CD4-positive, alpha-beta T cell treated with Interleukin-12 subunit alpha and Interleukin-12 subunit beta, for 1 hour (primary cell): ENCODE measurements around the gene ERICH2.
"Not testable (repeated sequence)": the region's sequence is repeated elsewhere in the genome, so short reads cannot be mapped to it uniquely, and the experiment has no call there.

Source experiments
- DNase-seq: peaks from one replicate; pipeline ENCODE4 v3.0.0-alpha.2; 2020

Gene ERICH2, protein sequence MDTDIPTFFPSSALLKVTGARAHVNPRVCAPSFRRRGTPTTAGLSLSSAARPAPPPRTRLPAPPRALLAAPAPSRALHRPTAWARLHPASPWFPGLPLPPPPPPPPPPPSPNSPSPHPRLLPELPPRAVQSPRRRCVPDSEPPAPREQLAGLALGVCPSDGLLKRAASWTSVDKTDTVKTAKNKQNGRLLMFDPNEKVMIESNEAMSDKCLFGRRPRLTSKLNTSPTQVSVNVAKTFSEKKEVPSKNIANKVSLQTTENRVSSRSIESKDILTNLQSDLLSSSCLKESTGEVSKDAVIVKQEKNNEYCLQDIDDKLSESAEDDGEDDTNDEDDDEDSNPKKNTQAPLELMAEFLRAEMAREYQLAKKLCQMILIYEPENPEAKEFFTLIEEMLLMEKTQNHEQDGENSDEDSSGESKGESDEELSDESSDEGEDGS

DNA sequence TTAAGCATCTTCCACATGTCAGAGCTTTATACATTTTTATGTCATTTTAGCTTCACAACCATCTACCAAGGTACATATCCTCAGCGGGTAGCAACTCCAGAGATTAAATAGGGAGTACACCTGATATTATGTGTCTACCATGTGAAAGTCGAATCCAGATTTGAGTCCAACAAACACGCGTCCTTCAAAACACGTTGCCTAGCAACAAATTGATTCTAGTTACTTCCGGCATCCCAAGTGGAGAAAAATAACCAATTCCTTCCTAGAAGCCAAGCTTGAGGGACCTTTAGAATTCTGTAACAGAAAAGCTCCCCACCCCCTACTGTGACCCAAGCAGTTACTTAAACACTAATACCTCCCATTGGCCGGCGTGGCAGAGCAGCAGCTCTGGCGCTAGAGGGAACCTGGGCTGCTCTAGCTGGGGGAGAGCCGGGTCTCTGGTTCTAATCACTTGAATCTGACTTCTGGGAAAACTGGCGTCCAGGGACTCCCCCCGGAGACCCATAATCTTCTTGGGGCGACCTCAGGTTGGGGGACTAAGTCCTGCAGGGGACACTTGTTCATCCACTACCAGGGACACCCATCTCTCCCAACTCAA, at the start of gene ERICH2:
Gene ERICH2 (plus strand): TSS at position 371 of the 598 bp plus-strand sequence. CDS start 304 bp downstream, outside the sequence.
- DNase-seq = peak; percentile 40

DNA sequence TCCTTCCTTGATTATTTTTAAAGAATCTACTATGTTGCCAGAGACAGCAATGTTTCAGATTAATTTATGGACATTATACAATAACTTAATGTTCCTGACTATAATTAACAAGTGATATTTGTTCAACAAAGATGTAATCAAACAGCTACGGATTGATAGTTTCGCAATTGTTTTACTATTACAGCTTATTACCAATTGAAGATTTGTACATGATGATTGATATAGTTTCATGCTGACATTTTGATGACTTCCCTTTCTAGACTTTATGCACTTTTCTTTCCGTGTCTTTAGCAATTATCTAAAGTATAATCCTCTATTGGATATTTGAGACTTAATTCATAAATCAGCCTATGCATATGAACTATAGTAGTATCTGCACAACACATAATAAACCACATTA, 48.5 kb upstream of the ERICH2 start:
- DNase-seq = no peak

DNA sequence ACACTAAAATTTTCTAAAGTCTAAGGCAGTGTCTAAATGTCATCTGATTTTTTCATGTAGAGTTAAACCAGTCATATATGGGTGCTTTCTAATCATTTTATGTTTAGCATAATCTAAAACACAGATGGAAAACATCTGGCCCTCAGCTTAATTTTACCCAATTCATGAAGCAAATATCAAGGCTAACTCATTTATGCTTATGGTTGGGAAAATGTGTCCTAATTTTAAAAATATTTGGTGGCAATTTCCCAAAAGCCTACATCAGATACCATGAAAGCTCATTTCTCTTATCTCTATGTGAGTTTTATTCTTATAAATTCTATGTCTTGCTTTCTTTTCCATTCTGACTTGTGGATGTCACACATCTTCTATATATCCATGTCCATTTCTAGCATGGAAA, 47.9 kb upstream of the ERICH2 start:
- no peak for DNase-seq

DNA sequence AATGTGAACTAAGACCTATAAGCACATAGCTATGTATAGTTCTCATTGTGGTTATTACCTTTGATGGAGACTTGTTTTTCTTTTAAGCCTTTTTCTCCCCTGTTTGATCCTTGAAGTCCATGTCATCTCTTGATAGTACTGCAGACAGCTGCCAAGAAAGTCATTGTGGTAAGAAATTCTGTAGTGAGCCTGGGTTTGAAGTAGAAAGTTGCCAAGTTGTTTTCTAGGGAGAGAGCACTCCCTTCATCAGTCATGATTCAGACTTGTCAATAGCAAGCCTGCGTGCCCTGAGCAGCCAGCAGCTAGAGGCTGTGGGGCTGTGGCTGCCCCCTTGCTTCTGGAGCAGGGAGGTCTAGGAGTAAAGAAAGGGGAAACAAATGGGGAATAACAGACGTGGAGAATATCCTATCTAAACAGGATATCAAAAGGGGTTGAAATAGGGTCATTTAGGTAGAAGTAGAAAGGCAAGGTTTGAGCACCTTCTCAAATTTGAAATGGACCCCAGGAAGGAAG, 46.7 kb upstream of the ERICH2 start:
- DNase-seq = no peak

DNA sequence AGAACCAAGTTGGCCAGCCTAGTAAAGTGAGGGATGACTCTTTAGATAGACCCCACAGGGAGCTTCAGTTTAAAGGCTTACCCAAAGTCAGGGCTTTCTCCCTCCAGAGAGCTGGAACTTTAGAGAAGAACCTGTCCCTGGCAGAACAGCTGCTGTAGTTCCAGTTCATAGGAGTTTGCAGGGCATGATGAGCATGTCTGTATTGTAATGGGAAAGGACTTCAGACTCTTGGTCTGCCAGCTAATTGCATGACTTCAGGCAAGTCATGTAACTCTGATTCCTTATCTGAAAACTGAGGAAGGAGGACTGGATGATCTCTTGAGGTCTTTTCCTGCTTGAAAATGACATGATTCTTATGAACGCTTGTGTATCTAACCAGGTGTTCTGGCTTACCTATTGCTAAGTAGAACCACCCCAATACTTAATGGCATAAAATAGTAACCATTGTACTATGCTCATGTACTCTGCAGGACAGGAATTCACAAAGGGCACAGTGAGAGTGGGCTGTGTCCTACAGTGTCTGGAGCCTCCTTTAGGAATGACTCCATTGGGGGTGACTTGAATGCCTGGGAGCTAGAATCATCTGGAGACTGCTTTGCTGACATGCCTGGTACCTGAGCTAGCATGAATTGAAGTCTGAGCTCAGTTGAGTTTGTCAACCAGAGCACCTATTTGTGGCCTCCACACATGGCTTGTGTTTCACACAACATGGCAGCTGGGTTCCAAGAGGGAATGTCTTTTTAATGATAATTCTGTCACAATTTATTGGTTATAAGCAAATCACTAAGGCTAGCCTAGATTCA, 36.2 kb upstream of the ERICH2 start:
- DNase-seq = no peak

DNA sequence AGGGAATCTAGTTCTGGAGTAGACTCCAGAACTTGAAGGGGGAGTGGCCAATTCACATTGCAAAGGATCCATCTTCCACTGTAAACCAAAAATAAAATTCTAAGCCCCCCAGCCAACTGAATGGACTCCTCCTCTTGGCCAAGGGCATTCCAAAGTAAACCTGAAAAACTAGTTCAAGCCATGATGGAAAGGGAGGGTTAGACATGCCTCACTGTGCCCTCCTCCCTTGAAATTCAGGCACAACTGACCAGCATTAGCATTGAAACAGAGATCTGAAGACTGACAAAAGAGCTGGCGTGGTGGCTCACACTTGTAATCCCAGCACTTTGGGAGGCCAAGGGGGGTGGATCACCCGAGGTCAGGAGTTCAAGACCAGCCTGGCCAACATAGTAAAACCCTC, 35.6 kb upstream of the ERICH2 start:
- not testable (repeated sequence) for DNase-seq

DNA sequence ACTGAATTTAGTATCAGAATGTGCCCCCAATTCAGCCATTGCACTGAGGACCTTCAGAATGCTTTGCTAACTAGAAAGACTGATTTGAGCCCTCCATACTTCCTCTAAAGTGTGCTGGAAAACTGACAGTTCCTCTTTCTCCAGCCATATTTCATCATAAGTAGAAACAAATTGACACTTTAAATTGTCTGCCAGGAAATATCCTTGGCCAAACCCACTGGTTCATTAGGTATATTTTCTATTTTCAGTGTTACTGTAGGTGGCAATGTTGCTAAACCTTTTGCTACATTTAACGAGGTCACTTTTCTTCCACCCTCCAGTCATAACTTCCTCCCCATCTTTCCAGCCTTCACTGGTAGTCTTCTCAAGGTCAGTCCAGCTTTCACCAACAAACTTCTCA, 33.5 kb upstream of the ERICH2 start:
- DNase-seq = no peak

DNA sequence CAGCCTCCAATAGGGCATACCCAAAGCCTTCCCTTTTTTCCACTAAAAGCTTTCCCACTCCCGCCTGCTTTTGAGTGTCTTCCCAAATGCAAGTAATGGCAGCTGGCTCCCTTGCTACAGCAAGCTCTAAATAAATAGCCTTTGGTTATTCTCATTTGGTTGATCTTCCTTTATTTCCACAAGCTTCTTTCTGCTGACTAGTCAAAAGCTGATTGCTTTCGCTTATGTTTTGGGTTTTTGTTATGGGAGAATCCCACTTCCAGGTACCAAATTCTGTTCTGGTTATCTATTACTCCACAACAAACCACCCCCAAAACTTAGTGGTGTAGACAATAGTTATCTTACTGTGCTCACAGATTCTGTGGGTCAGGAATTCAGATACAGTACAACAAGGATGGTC, 32.8 kb upstream of the ERICH2 start:
- no peak for DNase-seq

DNA sequence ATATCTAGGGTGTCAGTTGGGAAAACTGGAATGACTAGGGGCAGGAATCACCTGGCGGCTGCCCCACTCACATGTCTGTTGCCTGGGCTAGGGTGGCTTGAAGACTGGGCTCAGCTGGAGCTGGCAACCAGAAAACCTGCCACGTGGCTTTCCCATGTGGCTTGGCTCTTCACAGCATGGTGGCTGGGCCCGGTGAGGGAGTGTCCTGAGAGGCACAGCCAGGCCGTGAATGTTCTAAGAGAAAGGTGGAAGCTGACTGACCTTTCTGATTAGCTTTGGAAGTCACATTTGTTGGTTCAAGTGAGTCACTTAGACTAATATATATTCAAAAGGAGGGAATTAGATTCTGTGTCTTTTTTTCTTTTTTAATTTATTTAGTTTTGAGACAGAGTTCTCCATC, 32.4 kb upstream of the ERICH2 start:
- DNase-seq = no peak

DNA sequence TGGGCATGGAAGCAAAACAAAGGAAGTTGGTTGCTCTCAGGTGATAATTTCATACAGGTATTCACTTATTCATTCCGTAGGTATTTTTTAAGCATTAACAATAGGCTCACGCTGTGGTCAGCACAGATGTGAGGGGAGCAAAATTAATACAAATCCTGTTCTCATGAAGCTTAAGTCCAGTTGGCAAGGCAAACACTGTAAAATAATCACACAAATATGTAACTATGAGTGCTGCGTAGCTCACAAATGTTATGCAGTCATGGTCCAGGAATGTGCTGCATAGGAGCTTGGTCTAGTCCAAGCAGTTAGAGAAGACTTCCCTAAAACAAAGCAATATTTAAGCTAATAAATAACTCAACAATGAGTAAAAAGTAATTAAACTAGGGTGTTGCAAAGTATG, 31.1 kb upstream of the ERICH2 start:
- DNase-seq = no peak

DNA sequence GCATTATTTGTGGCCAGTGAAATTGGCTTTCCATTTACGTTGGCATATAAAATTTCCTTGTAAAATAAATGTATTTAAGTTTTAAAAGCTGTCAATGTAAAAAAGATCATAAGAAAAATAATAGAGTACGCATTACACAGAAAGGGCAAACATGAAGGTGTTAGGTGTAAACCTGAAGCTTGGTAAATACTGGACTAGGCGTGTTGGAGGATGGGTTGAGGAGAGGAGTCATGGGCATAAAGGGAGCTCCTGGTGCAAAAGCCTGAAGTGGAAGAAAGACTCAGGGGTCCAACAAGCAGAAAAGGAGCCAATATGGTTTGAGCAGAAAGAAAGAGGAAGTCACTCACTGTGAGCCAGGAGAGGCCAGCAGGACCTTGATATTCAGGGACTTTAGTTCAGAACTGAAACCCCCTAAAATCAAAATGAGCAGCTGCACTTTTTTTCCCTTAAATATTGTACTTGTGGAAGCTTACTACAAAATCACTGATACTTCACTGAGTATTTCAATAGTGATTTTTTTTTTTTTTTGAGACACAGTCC, 30.6 kb upstream of the ERICH2 start:
- DNase-seq = no peak

DNA sequence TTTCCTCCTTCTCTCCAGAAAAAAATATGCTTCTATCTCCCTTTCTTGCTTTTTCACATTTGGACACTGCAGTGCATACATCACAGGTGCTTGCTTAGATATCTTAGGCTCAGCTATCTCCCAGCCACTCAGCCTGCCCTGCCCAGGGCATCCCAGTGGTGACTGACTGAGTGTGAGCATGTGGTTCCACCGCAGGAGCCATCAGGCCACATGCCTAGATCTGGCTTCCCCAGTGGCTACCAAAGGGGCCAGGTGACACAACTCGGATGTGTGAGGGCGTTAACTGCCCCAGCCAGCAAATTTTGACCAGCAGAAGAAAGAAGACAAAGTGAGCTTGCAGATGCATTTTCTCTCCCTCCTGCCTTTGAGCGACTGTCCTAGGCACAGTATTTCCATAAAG, 29.5 kb upstream of the ERICH2 start:
- no peak for DNase-seq

DNA sequence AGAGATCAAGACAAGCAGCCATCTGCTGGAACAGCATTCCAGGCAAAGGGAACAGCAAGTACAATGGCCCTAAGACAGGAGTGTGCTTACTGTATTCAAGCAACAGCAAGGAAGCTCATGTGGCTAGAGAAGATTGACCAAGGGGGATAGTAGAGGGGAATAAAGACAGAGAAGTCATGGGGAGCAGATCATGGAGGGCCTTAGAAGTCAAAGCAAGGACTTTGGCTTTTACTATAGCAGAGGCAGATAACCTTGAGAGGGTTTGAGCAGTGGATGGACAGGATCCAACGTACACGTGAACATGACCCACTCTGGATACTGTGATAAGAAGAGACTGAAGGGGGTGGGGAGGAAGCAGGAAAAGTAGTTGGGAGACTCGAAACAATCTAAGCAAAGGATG, 28.2 kb upstream of the ERICH2 start:
- DNase-seq = no peak

DNA sequence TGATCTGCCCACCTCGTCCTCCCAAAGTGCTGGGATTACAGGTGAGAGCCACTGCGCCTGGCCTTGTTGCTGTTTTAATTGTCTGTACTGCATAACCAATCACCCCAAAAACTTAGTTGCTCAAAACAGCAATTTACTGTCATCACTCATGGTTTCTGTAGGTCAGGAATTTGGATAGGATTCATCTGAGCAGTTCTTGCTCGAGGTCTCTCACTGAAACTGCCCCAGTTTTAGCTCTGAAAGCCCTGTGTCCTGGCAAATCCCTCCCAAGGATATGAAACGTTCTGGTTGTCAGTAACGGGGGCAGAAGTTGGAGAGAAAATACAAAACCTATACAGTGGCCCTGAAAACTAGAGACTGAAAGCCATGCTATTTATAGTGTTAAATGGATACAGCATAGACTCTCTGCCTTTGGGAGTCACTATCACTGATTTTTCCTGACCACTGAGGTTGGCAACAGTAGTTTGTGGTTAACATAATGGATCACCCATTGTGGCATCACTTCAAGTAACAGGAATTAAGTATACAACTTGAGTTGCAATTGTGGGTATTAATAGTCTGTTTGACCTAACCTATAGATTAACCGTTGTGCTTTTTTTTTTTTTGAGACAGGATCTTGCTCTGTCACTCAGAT, 27.2 kb upstream of the ERICH2 start:
- no peak for DNase-seq

DNA sequence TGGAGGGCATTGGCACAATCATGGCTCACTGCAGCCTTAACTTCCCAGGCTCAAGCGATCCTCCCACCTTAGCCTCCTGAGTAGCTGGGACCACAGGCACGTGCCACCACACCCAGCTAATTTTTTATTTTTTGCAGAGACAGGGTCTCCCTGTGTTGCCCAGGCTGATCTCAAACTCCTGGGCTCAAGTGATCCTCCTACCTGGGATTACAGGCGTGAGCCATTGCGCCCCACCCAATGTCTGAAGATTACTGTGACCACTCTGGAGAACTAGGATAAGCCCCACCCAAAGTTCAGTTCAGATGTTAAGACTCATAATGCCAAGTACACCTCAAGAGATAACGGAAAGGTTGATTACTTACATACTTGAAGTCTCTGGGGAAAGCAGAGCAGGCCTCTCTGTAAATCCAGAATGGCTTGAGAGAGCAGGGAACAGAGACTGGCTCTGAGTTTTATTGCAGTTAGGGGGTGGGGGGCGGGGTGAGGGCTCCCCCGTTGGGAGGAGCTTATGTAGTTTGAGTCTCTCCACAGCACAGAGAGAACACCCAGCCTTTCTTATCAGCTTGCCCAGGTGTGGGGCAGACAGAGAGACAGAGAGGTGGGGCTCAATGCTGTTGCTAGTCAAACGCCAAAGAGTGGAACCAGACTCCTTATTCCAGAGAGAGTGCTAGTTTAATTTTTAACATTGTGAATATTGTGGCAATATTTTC, 26.5 kb upstream of the ERICH2 start:
- DNase-seq = no peak

DNA sequence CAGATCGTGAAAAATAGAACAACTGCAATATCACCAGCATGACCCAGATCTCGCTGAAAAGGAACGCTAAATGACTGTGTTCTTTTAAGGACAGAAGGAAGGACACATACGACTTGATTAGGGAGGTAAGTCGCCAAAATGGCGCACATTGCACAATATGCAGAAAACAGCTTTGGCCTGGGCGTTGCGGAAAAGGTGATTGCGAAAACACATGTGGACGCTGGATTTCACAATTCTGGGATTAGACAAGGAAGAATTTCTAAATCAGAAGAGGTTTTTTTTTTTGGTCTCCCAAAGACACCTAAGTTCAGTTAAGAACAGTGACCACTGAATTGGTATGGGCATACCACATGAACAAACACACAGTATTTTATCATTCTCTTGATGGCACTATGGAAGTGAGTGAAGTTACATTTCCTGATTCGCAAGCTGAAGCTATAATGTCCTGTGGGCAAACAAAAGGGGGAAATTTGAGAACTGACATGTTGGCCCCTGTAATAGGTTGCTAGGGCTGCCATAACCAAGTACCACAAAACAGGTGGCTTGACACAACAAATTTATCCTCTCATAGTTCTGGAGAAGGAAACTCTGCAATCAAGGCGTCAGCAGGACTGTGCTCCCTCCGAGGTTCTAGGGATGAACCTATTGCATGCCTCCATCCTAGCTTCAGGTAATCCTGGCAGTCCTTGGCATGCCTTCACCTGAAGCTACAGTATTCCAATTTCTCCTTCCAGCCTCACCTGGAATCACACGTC, 25.8 kb upstream of the ERICH2 start:
- DNase-seq = no peak

DNA sequence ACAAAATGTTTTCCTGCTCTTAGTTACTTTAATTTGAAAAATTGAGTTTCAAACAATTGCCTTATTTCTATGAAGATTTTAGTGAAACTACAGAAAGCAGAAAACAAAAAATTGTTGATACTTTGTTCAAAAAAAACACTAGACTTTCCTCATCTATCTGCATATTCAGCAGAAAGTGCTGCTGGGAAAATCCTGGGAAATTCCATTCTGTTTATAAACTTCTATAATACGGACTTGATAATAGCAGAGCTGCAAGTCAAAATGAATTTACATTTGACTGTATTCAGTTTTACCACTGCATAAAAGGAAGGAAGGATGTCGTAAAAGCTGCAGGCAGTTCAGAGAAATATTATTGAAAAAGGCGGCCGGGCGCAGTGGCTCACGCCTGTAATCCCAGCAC, 24.9 kb upstream of the ERICH2 start:
- DNase-seq = no peak

DNA sequence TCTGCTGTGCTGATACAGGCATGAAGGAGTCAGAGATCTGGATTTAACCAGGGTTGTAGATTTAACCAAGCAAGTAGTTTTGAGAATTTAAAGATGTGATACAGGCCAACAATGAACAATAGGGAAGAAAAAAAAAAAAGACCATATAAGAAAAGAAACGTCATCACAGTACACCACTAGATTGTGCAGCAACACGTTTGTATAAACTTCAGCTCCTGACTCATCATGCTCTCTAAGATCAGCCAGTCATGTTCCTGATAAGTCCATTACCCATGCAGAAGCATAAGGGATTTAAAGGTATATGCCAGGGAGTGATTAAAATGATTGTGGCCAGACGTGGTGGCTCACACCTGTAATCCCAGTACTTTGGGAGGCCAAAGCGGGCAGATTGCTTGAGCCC, 22.3 kb upstream of the ERICH2 start:
- no peak for DNase-seq

DNA sequence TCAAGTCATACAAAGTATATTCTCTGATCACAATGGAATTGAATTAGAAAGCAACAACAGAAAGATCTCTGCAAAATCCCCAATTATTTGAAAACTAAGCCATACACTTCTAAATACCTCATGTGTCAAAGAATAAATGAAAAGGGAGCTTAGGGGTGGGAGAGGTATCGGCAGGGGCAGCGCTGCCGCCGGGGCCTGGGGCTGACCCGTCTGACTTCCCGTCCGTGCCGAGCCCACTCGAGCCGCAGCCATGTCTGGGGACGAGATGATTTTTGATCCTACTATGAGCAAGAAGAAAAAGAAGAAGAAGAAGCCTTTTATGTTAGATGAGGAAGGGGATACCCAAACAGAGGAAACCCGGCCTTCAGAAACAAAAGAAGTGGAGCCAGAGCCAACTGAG, 18.6 kb upstream of the ERICH2 start:
- DNase-seq = not testable (repeated sequence)

DNA sequence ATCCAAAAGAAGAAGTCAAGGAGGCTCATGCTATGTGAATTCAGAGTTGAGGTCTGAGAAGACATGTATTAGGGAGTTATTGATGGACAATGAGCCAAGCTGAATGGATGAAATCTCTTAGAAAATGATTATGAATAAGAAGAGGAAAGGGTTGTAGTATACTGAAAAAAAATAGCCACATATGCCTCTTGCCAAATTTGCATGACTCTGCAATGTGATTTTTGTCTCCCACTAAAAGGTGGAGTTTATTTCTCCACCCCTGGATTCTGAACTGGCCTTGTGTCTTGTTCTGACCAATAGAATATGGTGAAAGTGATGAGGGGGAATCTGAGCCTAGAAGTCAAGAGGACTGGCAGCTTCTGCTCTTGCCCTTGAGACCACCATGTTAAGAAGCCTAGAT, 8.6 kb upstream of the ERICH2 start:
- DNase-seq = no peak

DNA sequence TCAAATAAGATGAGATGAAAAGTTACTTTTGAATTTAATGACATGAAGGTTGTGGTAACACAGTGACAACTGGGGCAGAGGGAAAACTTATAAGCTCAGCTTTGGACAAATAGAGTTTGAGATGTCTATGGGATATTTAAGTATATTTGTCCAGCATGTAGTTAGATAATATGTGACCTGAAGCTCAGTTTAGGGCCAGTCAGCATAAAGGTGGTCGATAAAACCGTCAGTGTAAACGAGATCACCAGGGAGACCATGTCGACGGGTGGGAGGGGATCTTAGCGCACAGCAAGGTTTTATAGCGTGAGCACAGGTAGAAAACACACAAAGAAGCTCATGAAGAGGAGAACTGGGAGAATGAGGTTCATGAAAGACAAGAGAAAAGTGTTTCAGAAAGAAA, 7.4 kb upstream of the ERICH2 start:
- no peak for DNase-seq
